ENCODE measurements around the gene TNPO3. TPM values are rescaled to one million over a fixed set of nuclear protein-coding genes. Genes with fewer than 3 reads are reported as not detected.

The TNPO3 gene
- total and polyA plus RNA-seq, 2 of the 4 experiments (the other 2 are of a cell fraction) = 24.2 to 77.2 TPM

DNA sequence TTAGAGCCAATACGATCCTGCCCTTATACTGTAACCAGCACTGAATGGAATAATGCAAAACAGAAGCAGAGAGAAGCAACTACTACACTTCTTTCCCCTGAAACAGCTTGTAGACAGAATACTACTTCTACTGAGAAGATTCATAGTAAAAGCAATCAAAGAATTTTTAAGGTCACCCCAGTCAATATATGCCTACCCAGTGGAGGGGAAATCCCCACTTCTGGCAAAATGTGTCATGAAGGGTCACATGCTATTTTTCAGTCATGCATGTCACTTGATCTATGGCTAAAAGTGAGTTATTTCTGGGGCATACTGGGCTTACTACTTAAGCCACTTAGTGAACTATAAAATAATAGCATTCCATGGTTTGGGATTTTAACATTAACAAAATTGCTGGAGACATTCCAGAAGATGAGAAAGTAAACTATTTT lies 91.6 kb downstream of the TNPO3 start:
- no TSS peak for BruUV-seq (replicated peaks)
- no CpG with 5 or more reads among the region's 1 CpG for WGBS, 2 experiments (ENCODE audit: extremely low coverage in 2 of 2, insufficient read length in 1 of 2)
- intact Hi-C loops (cut with micrococcal nuclease) (loop anchor here (5.0 kb wide), 1 partner anchor 39 kb away; no protein-coding TSS in a partner anchor), in situ Hi-C loops (cut with MboI; ENCODE audit: low sequenced_read_pairs) (no loop called here), dilution Hi-C loops (cut with HindIII; ENCODE audit: low sequenced_read_pairs, unreplicated experiment) (no loop called here)
- ChIA-PET POLR2A (ENCODE audit: unreplicated experiment) (no interaction called here), CTCF (no interaction called here)
- no peak overlapping the region for H4K8ac ChIP-seq (ENCODE audit: low read depth in 2 of 2, low read length in 2 of 2)
- H3K79me1 ChIP-seq (ENCODE audit: low read depth in 1 of 2, low read length in 2 of 2) = peaks cover 0 to 9% of the 10 kb centered on the region in 2 experiments; a peak in 2 of 4 replicates
- no peak overlapping the region for H3K27ac ChIP-seq (ENCODE audit: insufficient read depth, low read length)
- H2BK120ac ChIP-seq (ENCODE audit: low read depth, low read length) = no peak overlapping the region
- no peak overlapping the region; the same call in 1 of the 2 replicates for H3K4me2 ChIP-seq (ENCODE audit: low read depth, low read length)
- H3K18ac ChIP-seq (ENCODE audit: low read depth, low read length) = no peak overlapping the region
- ATAC-seq (ENCODE audit: low read depth) (peak; percentile 32), DNase-seq (peak; percentile 37)
- H2BK20ac ChIP-seq (ENCODE audit: low read depth, low read length) = no peak overlapping the region
- H3K9me1 ChIP-seq (ENCODE audit: insufficient read depth, low read length) = no peaks in the 10 kb centered on the region; the same call in 1 of the 2 replicates
- H4K20me1 ChIP-seq (ENCODE audit: insufficient read depth, low read length) = no peaks in the 10 kb centered on the region; the same call in 1 of the 2 replicates
- H3K23ac ChIP-seq (ENCODE audit: low read depth, low read length) = no peak overlapping the region
- no peak overlapping the region for H3K56ac ChIP-seq (ENCODE audit: extremely low read depth, insufficient read depth, low read length)
- no peak overlapping the region for H2AFZ ChIP-seq (replicated peaks; ENCODE audit: low read length, poor library complexity)
- TF ChIP-seq SMC3 (IDR thresholded peaks at IDR 0.05; ENCODE audit: low read depth, low read length) (no peak), RCOR1 (IDR thresholded peaks at IDR 0.05; ENCODE audit: insufficient replicate concordance, low read length) (no peak), MXI1 (IDR thresholded peaks at IDR 0.05; ENCODE audit: borderline replicate concordance, low read depth, low read length) (no peak), MAFK (IDR thresholded peaks at IDR 0.05; ENCODE audit: low read depth, low read length) (no peak), POLR2A (IDR thresholded peaks at IDR 0.05; ENCODE audit: low read depth, low read length) (no peak), BHLHE40 (IDR thresholded peaks at IDR 0.05; ENCODE audit: low read depth, low read length) (no peak), MAZ (IDR thresholded peaks at IDR 0.05; ENCODE audit: borderline replicate concordance, low read depth, low read length) (no peak), RAD21 (IDR thresholded peaks at IDR 0.05; ENCODE audit: low read length) (no peak), CEBPB (IDR thresholded peaks at IDR 0.05; ENCODE audit: low read depth, low read length) (no peak), CHD1 (IDR thresholded peaks at IDR 0.05; ENCODE audit: low read depth, low read length) (no peak), NFE2L2 (IDR thresholded peaks at IDR 0.05; ENCODE audit: low read depth, low read length) (no peak), FOS (IDR thresholded peaks at IDR 0.05; ENCODE audit: low read depth, low read length) (no peak), RFX5 (IDR thresholded peaks at IDR 0.05; ENCODE audit: low read depth, low read length) (no peak)
- TF ChIP-seq, protein P1, sequence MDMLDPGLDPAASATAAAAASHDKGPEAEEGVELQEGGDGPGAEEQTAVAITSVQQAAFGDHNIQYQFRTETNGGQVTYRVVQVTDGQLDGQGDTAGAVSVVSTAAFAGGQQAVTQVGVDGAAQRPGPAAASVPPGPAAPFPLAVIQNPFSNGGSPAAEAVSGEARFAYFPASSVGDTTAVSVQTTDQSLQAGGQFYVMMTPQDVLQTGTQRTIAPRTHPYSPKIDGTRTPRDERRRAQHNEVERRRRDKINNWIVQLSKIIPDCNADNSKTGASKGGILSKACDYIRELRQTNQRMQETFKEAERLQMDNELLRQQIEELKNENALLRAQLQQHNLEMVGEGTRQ (IDR thresholded peaks at IDR 0.05; ENCODE audit: low read depth, low read length) = no peak
- TF ChIP-seq, protein P2, sequence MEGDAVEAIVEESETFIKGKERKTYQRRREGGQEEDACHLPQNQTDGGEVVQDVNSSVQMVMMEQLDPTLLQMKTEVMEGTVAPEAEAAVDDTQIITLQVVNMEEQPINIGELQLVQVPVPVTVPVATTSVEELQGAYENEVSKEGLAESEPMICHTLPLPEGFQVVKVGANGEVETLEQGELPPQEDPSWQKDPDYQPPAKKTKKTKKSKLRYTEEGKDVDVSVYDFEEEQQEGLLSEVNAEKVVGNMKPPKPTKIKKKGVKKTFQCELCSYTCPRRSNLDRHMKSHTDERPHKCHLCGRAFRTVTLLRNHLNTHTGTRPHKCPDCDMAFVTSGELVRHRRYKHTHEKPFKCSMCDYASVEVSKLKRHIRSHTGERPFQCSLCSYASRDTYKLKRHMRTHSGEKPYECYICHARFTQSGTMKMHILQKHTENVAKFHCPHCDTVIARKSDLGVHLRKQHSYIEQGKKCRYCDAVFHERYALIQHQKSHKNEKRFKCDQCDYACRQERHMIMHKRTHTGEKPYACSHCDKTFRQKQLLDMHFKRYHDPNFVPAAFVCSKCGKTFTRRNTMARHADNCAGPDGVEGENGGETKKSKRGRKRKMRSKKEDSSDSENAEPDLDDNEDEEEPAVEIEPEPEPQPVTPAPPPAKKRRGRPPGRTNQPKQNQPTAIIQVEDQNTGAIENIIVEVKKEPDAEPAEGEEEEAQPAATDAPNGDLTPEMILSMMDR (conservative IDR thresholded peaks at IDR 0.05; ENCODE audit: low read depth, low read length) = no peak
- TF ChIP-seq, protein P3, sequence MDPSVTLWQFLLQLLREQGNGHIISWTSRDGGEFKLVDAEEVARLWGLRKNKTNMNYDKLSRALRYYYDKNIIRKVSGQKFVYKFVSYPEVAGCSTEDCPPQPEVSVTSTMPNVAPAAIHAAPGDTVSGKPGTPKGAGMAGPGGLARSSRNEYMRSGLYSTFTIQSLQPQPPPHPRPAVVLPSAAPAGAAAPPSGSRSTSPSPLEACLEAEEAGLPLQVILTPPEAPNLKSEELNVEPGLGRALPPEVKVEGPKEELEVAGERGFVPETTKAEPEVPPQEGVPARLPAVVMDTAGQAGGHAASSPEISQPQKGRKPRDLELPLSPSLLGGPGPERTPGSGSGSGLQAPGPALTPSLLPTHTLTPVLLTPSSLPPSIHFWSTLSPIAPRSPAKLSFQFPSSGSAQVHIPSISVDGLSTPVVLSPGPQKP (IDR thresholded peaks at IDR 0.05; ENCODE audit: borderline replicate concordance, low read depth, low read length) = no peak
- H2AK9ac ChIP-seq (replicated peaks; ENCODE audit: low read depth, low read length, poor library complexity) = no peak overlapping the region
- H2AK5ac ChIP-seq (ENCODE audit: low read depth, low read length) = no peak overlapping the region
- H3K36me3 ChIP-seq (ENCODE audit: control insufficient read depth, insufficient read depth, low read length) = peaks cover 17% of the 10 kb centered on the region
- H3K27me3 ChIP-seq (ENCODE audit: control insufficient read depth, insufficient read depth, low read length) = no peaks in the 10 kb centered on the region
- H4K5ac ChIP-seq (ENCODE audit: low read depth, low read length) = no peak overlapping the region
- no peak overlapping the region for H3K4me3 ChIP-seq (ENCODE audit: insufficient read depth, low read depth, low read length)
- peak overlapping the region; percentile 2; the same call in 1 of the 2 replicates for H3K14ac ChIP-seq (replicated peaks; ENCODE audit: low read depth, low read length)
- no peak overlapping the region for H4K91ac ChIP-seq (ENCODE audit: insufficient read depth, low read depth, low read length)
- no peak overlapping the region for H3K9ac ChIP-seq (ENCODE audit: low read depth, low read length)
- H2BK5ac ChIP-seq (ENCODE audit: low read depth, low read length, poor library complexity, severe bottlenecking) = no peak overlapping the region
- peaks cover 4% of the 10 kb centered on the region; the same call in 1 of the 2 replicates for H3K4me1 ChIP-seq (ENCODE audit: control insufficient read depth, insufficient read depth, low read length)
- H3K9me3 ChIP-seq (ENCODE audit: control insufficient read depth, insufficient read depth, low read length) = no peaks in the 10 kb centered on the region
- H3K4ac ChIP-seq (ENCODE audit: low read depth, low read length) = no peak overlapping the region
- no peak overlapping the region for H2BK15ac ChIP-seq (ENCODE audit: low read depth, low read length)
